HG02938 (cell line): Measurements from ENCODE around the gene GALR2.
"Not testable (repeated sequence)": the region's sequence is repeated elsewhere in the genome, so short reads cannot be mapped to it uniquely, and the experiment has no call there.

Experiments
- ATAC-seq: cut with Tn5 transposase; IDR thresholded peaks from one replicate; pipeline ENCODE4 v1.9.1; 2021; ENCODE audit warnings: mild to moderate bottlenecking, moderate library complexity; ENCODE audit not compliant: unreplicated experiment

GALR2 gene, protein sequence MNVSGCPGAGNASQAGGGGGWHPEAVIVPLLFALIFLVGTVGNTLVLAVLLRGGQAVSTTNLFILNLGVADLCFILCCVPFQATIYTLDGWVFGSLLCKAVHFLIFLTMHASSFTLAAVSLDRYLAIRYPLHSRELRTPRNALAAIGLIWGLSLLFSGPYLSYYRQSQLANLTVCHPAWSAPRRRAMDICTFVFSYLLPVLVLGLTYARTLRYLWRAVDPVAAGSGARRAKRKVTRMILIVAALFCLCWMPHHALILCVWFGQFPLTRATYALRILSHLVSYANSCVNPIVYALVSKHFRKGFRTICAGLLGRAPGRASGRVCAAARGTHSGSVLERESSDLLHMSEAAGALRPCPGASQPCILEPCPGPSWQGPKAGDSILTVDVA

DNA sequence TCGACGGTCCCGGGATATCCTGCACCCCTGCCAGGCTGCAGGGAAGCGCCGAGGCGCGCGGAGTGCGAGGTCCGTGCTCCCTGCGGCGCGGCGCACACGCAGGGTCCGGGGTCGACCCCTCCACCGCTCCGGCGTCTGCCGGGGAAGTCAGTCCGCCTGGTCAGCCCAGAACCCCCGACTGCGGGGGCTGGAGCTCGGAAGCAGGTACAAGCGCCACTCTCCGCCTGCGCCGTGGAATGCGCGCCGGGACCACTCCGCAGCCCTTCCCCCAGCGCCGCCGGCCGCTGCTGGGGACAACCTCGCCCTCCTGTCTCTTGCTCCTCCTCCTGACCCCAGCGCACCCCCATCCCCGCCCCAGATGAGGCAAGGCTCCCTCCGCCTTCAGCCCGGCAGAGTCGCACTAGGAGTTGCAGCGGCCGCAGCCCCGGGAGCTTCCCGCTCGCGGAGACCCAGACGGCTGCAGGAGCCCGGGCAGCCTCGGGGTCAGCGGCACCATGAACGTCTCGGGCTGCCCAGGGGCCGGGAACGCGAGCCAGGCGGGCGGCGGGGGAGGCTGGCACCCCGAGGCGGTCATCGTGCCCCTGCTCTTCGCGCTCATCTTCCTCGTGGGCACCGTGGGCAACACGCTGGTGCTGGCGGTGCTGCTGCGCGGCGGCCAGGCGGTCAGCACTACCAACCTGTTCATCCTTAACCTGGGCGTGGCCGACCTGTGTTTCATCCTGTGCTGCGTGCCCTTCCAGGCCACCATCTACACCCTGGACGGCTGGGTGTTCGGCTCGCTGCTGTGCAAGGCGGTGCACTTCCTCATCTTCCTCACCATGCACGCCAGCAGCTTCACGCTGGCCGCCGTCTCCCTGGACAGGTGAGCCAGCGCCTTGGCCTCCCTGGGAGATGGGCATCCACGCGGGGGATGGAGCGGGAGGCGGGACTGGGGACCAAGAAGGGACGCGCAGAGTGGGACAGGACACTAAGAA lies at the start of gene GALR2:
GALR2 (plus strand) TSS at position 392 of the 974 bp plus-strand sequence; CDS start at position 495, 103 bp downstream.
- no peak for ATAC-seq

DNA sequence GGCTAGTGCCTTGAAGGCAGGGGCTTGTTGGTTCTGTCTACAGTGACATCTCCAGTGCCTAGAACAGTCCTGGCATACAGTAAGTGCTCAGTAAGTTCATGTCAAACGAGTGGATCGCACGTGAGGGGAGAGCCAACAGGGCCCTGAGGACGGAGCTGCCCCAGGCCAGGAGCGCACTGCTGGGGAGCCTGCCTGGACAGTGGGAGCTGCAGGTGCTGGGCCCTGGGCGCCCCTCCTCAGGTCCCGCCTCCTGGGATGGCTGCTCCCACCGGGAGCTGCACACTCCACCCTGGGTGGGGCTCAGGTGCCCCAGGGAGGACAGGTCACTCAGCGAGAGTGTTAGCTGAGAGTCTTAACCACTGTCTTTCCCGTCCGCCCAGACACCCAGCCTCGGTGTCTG lies 49.3 kb upstream of the GALR2 start:
- no peak for ATAC-seq

DNA sequence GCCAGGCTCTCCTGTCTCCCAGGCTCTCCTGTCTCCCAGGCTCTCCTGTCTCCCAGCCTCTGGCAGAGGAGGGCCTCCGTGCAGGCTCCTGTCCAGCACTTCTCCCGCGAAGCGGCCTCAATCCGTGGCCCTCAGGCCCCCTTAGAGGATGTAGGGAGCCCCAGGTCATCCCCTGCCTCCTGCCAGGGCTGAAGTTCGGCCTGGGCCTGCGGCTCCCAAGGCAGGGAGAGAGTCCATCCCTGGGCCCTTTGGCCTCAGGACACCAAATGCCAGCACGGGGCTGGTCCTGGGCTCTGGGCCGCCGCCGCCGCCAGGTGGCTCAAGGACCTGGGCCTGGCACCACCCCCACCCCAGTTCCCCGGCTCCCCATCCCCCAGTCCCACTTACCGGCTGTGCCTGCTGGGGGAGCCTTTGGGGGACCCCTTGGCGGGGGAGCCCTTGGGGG lies 47.8 kb upstream of the GALR2 start:
- ATAC-seq: no peak

DNA sequence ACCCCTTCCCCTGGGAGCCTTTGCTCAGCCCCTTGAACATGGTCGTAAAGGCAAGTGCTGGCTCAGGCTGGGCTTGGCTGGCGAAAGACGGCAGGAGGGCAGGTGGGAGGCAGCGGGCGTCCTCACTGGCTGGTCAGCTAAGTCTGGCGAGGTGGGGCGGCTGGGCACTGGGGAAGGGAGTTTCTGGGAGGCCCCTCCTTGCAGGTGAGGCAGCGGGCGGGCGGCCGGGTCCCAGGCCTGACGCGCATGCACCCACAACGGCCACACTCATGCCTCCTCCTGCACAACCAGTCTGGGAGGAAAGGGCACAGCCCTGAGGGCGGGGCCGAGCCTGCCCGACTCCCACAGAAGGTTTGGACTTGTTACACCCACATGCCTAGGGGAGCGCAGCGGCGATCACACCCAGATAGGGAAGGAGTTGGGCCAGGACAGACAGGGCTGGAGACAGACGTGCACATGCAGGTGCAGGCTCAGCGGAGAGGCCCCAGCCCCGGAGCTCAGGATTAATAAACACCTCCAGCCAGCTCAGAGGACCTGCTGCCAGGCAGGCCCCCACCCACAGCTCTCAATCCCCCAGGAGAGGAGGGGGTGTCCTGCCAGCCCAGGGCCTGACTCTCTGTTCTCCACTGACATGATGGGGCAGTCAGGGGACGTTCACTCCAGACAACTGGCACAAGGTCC lies 47.3 kb upstream of the GALR2 start, which contains the start of gene EVPL:
EVPL (minus strand) TSS at position 148 of the 681 bp plus-strand sequence; CDS start at position 40, 108 bp downstream.
- ATAC-seq: no peak

DNA sequence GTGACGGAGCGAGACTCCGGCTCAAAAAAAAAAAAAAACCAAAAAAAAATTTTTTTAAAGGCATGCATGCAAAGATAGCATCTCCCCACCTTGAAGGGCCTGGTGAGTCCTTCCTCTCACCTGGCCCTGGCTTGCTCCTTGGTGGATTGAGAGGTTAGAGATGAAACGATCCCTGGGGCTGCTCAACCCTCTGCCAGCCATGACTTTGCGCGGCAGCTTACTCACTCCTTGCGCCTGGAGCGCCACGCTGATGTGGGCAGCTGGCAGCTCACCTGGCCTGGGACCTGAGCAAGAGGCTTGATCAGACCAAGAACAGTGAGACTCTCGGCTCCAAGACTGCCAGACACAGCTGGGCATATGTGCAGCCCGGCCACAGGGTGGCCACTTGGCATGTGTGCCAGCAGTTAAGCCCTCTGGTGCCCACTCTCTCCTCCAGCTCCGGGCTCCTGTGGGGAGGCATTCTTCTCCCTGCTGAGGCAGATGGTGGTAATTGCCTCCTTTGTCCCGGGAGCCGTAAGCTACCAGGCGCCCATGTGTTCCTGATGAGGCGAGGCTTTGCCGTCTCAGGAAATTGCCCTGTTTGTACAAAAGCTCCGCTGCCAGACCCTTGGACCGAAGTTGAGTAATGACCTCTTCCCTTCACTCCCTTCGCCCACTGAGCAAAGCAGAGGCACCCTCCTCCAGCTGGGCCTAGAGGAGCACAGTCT lies 42.4 kb upstream of the GALR2 start:
- ATAC-seq: no peak

DNA sequence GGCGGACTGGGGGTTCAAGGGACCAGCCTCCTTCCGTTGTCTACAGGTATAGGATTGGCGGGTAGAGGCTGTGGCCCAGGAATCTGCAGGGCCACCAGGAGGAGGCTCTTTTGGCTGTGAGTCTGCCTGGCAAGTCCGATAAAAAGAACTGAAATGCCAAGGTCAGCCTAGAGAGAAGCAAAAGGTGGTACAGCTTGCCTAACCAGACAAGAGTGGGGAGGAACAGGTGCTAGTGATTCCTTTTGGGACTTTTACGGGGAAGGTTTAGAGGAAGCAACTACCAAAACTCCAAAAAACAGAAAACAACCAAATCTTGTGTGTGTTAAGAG lies 41.8 kb upstream of the GALR2 start:
- no peak for ATAC-seq

DNA sequence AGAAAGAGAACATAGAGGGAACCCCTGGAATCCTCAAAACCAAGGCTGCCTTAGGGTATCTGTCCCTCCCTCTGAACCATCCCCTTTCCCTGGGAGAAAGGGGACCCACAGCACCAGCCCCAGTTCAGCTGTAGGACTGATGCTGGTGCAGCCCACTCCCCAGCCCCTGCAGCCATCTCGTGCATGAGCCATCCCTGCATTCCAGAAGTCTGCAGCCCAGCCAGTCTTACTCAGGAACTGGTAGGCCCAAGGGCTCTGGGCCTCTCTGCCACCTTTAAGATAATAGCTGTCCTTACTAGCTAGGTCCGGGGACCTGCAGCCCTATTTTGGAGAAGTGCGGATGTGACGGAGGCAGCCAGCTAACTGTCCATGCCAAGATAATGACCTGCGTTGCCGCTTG lies 41.4 kb upstream of the GALR2 start:
- no peak for ATAC-seq

DNA sequence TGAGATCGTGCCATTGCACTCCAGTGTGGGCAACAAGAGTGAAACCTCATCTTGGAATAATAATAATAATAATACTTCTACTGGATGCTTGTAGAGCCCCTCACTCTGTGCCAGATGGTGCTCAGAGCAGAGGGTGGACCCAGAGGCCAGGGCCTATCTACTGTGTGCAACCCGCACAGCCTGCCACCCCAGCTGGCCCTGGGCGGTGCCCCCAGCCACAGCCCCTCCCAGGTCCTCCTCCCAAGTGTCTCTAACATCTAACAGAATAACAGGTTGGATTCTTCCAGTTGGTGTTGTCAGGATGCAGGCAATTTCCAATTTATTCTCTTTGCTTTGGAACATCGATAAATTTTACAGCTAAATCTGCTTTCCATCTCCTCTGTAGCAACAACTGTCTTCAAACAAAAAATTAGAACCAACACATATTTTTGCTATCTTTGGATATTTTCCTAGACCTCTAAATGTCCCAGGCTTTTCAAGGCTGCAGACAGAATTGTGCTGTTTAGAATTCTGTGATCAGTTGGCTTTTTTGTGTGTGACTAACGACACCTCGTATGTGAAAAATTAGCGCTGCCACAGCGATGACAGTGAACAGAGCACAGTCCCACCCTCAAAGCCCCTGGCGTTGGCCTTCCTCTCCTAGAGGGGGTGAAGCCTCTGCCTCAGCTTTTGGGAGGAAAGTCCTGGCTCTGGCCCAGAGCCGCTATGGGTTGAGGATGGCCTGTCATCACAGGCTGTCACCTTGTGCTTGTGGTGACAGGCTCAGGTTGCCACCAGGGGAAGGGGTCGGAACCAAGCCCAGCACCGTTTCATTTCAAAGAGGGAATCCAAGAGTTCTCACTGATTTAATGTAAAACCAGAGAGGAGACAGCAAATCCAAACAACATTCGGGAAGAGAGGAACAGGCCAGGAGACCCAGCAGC lies 39.9 kb upstream of the GALR2 start:
- no peak for ATAC-seq

DNA sequence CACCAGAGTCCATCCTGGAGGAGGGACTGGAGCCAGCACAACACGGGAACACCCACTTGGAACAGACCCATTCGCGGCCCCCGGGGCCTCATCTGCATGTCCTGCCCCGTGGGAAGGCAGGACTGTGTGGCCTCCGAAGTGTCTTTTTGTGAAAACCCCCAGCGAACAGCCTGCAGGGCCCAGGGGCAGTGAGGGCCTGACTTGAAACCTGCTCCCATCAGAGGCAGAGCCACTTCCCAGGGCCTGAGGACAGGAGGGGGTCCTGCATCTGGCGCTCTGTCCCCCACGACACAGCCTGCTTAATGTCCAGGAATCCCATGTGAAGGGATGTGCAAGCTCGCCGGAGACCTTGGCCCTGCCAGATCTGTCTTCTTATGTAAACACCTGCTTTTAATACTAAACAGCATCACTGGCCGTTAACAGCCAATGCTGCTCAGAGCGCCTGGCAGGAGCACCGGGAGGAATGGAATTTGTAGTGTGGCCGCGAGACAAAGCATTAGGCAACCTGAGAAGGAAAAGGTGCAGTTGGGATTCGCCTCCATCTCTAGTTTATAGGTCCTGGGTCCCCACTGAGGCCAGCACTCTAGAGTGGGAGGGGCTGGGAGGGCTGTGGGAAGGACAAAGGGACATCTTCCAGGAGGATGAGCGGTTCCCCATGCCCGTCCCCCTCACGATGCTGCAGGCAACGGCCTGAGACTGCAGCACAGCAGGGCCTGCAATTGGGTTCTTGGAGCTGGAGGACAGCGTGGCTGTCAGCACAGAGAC lies 37.9 kb upstream of the GALR2 start:
- no peak for ATAC-seq

DNA sequence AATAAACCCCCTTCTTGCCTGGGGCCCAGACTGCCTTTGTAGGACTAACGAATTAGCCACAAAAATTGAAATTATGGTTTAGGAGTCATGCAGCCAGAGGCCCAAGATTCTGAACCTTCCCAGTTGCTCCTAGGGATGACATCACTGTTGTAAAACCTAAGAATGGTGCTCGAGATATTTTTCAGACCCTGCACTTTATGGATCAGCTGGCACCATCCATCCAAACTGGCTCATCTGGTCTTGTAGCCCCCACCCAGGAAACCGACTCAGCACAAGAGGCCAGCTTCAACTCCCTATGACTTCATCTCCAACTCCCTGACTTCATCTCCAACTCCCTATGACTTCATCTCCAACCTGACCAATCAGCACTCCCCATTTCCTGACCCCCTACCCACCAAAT lies 36.5 kb upstream of the GALR2 start:
- no peak for ATAC-seq

DNA sequence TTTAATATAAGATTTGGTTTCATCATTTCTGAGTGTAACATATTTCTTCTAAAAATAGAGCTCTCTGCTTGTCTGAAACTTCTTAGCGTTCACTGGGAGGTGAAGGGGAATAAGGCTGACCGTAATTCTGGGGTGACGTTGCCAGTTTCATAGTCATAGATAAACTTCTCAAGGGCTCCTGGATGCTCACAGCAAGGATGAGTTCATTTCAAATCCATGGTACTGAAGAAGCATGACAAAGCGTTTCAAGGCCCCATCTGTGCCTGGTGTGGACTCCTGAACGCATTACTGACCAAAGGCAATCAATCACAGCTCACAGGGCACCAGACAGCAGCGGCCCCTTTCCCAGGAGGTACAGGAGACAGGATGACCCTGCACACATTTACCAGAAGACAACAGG lies 35.5 kb upstream of the GALR2 start:
- no peak for ATAC-seq

DNA sequence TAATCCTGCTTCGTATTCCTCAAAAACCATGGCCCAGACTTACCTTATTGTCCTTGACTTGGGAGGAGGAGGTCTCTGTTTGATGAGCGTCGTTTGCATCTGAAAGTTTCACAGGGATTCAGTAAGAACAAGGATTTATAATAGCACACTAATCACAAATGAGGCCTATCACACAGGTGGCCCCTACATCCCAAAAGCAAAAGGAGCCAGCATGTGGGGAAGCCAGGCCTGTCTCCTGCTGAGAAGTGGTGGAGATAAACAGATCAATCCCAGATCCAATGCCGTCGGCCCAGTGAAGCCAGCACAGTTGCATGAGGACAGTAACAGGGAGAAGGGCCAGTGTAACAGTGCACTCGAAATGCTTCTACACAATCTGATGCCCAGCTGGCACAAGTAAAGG lies 34.2 kb upstream of the GALR2 start:
- ATAC-seq: no peak

DNA sequence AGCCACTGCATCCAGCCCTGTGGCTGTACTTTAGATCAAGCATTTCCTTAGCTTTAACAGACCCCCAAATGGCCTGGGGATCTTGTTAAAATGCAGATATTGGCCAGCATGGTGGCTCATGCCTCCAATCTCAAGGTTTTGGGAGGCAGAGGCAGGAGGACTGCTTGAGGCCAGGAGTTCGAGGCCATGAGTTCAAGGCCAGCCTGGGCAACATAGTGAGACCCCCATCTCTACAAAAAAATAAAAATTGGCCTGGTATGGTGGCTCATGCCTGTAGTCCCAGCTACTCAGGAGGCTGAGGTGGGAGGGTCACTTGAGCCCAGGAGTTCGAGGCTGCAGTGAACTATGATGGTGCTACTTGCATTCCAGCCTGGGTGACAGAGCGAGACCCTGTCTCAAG lies 31.7 kb upstream of the GALR2 start:
- not testable (repeated sequence) for ATAC-seq

DNA sequence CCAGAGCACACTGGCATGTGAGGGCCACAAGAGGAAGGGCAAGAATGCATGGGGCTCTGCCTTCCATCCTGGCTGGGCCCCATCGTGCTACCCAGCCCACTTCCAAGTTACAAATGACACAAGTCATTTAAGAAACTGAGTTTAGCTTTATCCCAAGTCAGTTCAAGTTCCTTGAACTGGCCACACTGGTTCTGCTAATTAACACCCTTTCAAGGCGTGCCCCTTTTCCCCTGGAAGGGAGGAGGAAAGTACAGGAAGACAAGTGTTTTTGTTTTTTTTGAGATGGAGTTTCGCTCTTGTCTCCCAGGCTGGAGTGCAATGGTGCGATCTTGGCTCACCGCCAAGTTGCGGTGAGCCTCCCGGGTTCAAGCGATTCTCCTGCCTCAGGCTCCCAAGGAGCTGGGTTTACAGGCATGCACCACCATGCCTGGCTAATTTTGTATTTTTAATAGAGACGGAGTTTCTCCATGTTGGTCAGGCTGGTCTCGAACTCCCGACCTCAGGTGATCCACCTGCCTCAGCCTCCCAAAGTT lies 30.0 kb upstream of the GALR2 start:
- ATAC-seq: not testable (repeated sequence)

DNA sequence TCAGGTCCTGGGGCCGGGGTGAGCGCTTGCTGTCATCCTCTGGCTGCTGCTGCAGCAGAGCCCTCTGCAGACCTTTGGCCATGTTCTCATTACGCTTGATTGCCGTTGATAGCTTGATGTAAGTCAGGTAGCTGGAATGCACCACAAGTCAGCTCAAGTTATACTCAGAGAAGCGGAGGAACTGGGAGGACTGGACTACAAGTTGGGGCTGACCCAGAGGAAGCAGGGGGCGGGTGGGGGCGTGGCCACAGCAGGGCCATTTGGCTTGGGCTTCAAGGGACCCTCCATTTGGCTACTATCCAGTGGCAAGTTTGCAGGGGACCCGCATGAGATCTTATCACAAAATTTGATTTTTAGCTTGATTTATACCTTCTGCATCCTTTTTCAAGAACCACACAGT lies 28.5 kb upstream of the GALR2 start:
- no peak for ATAC-seq

DNA sequence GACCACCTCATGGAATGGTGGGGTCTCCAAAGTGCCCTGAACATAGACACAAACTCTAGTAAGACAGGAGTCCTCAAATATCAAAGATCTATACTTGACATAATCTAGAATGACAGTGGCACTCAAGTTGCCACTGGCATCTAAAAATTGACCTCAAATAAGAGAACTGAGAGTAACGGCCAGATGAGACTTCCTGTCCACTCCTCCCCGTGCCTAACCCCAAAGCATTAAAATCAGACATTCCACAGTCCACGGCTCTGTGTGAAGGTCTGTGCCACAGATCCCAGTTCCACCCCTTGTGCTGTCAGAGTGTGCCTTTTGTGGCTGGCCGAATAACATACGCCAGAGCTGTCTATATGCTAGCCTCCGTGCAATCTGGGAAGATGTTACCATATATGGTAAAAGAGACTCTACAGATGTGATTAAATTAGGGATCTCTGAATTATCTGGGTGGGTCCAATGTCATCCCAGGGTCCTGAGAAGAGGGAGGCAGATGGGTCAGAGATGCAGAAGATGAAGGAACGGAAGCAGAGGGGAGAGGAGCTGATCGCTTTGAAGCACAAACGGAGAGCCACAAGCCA lies 26.5 kb upstream of the GALR2 start:
- no peak for ATAC-seq

DNA sequence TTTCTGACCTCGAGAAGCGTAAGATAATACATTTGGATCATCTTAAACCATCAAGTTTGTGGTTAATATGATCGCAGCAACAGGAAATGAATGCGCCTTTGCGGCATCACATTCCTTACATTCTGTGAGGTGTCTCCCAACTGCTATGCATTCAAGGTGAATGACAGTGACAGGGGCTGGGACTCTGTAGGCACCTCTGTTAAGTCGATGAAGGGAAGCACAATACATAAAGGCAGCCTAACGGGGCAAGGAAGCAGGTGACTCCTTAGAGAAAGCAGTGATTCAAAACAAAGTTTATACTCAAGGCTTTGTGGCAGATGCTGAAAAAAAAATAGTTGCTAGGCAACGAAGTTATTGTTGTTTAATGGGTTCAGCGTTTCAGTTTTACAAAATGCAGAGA lies 25.9 kb upstream of the GALR2 start:
- no peak for ATAC-seq

DNA sequence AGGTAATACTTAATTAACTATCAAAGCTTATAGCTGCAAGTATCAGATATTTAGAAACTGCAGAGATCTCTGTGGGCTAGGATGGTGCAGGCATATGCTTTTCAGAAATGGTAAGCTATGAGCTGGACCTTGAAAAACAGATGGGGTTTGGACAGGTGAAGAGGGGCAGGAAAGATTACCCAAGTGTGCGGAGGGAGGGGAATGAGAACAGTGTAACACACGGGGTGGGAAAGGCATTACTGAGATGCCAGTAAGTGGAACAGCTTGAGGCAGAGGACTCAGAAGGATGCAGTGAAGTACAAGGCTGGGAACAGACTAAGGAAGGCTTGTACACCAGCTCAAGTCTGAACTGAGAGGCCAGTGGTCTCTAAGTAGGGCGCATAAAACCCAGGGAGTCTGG lies 25.3 kb upstream of the GALR2 start:
- no peak for ATAC-seq
